HepG2 (cell line): ENCODE data around the gene BABAM2. TPM values are rescaled to one million over a fixed set of nuclear protein-coding genes. Genes with fewer than 3 reads are reported as not detected.

Experiments used
- ATAC-seq: fragments of 200-7000 bp; cut with Tn5 transposase; 3 replicates; pipeline ENCODE4 v1.9.1; 2020; ENCODE audit warnings: mild to moderate bottlenecking, moderate library complexity
- BruUV-seq: library from RNA; stranded (reverse); fragments of 400-500 nt; replicated peaks from 2 replicates; lab custom pipeline; 2021; lab: Mats Ljungman, UMichigan
- CTCF ChIA-PET: fragments of 300-600 bp; formaldehyde crosslinking; extraction: SDS; loops from one replicate; lab custom pipeline; 2021; ENCODE audit warnings: low total read pairs, inconsistent platforms, low intra/inter-chr PET ratio; lab: Yijun Ruan, JAX
- POLR2A ChIA-PET: fragments of 350-600 bp; sonication (Branson Sonifier 250); formaldehyde crosslinking; loops from one replicate; lab custom pipeline; 2020; ENCODE audit warnings: antibody characterized with exemption, inconsistent platforms; lab: Yijun Ruan, JAX
- DNase-seq: peaks from one replicate; pipeline ENCODE4 v3.0.0-alpha.2; 2015; ENCODE audit warnings: low spot score
- FAIRE-seq: peaks from 3 replicates; lab custom pipeline; 2011; peaks lifted over from hg19 to GRCh38; lab: Jason Lieb, UNC
- H2AFZ ChIP-seq: one replicate; pipeline ENCODE4 v1.6.1; 2011; ENCODE audit warnings: low read length, inconsistent platforms
- H3K27ac ChIP-seq: fragments of 300-600 bp; 3 replicates; pipeline ENCODE4 v1.8.0; 2011; ENCODE audit warnings: mixed run types, mild to moderate bottlenecking, mixed read lengths, low read length, inconsistent platforms; ENCODE audit not compliant: insufficient read depth; ENCODE audit errors: extremely low read length
- H3K27me3 ChIP-seq, 2 experiments: fragments of 200-600 bp in 1 of 2; 2 replicates in 1 of 2; 3 replicates in 1 of 2; pipeline versions ENCODE4 v1.6.0 to v1.8.0; 2011; ENCODE audit warnings: low read length in 2 of 2, mild to moderate bottlenecking in 2 of 2, moderate library complexity in 2 of 2, inconsistent platforms in 1 of 2; ENCODE audit not compliant: insufficient read depth in 2 of 2, control insufficient read depth in 1 of 2
- H3K36me3 ChIP-seq, 2 experiments: fragments of 200-600 bp in 1 of 2; replicated peaks in 1 of 2; 2 replicates in 1 of 2; 3 replicates in 1 of 2; pipeline versions ENCODE4 v1.5.1 to v1.8.0; 2011; ENCODE audit warnings: low read length in 2 of 2, inconsistent platforms in 1 of 2; ENCODE audit not compliant: insufficient read depth in 2 of 2, control insufficient read depth in 1 of 2
- H3K4me1 ChIP-seq: 2 replicates; pipeline ENCODE4 v1.5.1; 2012; ENCODE audit warnings: low read length, inconsistent platforms; ENCODE audit not compliant: insufficient read depth
- H3K4me2 ChIP-seq: 2 replicates; pipeline ENCODE4 v1.6.0; 2011; ENCODE audit warnings: low read depth, low read length, inconsistent platforms
- H3K4me3 ChIP-seq, 3 experiments: fragments of 200-600 bp in 1 of 3; sonication (generic), shearing (Covaris generic) in 1 of 3; replicated peaks in 1 of 3; 2 replicates each; pipeline ENCODE4 v1.5.1; 2011 to 2016; ENCODE audit warnings: low read length in 3 of 3, inconsistent platforms in 2 of 3, low read depth in 2 of 3, mild to moderate bottlenecking in 2 of 3, control low read depth in 1 of 3, mixed read lengths in 1 of 3; ENCODE audit not compliant: insufficient read depth in 1 of 3
- H3K79me2 ChIP-seq: one replicate; pipeline ENCODE4 v1.6.1; 2011; ENCODE audit warnings: low read length, inconsistent platforms; ENCODE audit not compliant: insufficient read depth
- H3K9ac ChIP-seq: 2 replicates; pipeline ENCODE4 v1.6.0; 2011; ENCODE audit warnings: mild to moderate bottlenecking, low read depth, low read length, inconsistent platforms; ENCODE audit not compliant: insufficient read depth
- H3K9me3 ChIP-seq: 2 replicates; pipeline ENCODE4 v1.5.1; 2012; ENCODE audit warnings: mild to moderate bottlenecking, low read length
- H4K20me1 ChIP-seq: 2 replicates; pipeline ENCODE4 v1.6.0; 2011; ENCODE audit warnings: inconsistent platforms, mild to moderate bottlenecking, low read length, moderate library complexity; ENCODE audit not compliant: insufficient read depth
- CREB3 ChIP-seq: sonication (generic); formaldehyde crosslinking; IDR thresholded peaks from 2 replicates; pipeline ENCODE4 v1.5.0; 2020; ENCODE audit warnings: missing genetic modification reagents
- FOXA1 ChIP-seq, 2 experiments: fragments of 450-650 bp in 1 of 2; sonication (generic) in 1 of 2; formaldehyde crosslinking in 1 of 2; IDR thresholded peaks; 2 replicates each; pipeline versions ENCODE4 v1.4.0 to v1.6.1; 2016 to 2020; ENCODE audit warnings: missing genetic modification reagents in 1 of 2
- GMEB1 ChIP-seq: sonication (generic); formaldehyde crosslinking; IDR thresholded peaks from 2 replicates; pipeline ENCODE4 v1.5.1; 2020; ENCODE audit warnings: missing genetic modification reagents, mild to moderate bottlenecking, borderline replicate concordance
- GRHL1 ChIP-seq: sonication (generic); formaldehyde crosslinking; conservative IDR thresholded peaks from 2 replicates; pipeline ENCODE4 v1.8.0; 2022; ENCODE audit warnings: missing genetic modification reagents
- HES4 ChIP-seq: sonication (generic); formaldehyde crosslinking; IDR thresholded peaks from 2 replicates; pipeline ENCODE4 v1.9.0; 2021; ENCODE audit warnings: mild to moderate bottlenecking, missing genetic modification reagents, borderline replicate concordance
- KDM1A ChIP-seq: IDR thresholded peaks from 2 replicates; pipeline ENCODE4 v1.6.1; 2016; ENCODE audit warnings: missing compliant biosample characterization
- MBD4 ChIP-seq: IDR thresholded peaks from 2 replicates; pipeline ENCODE4 v1.6.1; 2012; ENCODE audit warnings: low read length, inconsistent platforms, borderline replicate concordance
- NCOA1 ChIP-seq: sonication (generic); formaldehyde crosslinking; IDR thresholded peaks from 2 replicates; pipeline ENCODE4 v1.9.0; 2021; ENCODE audit warnings: missing genetic modification reagents
- REL ChIP-seq: sonication (generic); formaldehyde crosslinking; conservative IDR thresholded peaks from 2 replicates; pipeline ENCODE4 v1.8.0; 2022; ENCODE audit warnings: mild to moderate bottlenecking, missing genetic modification reagents, moderate library complexity
- RNF219 ChIP-seq: sonication (generic); formaldehyde crosslinking; IDR thresholded peaks from 2 replicates; pipeline ENCODE4 v1.5.0; 2020; ENCODE audit warnings: mild to moderate bottlenecking, missing genetic modification reagents
- SNAI1 ChIP-seq: sonication (generic); formaldehyde crosslinking; IDR thresholded peaks from 2 replicates; pipeline ENCODE4 v1.5.0; 2020; ENCODE audit warnings: mild to moderate bottlenecking, missing genetic modification reagents, borderline replicate concordance
- SNAPC2 ChIP-seq: sonication (generic); formaldehyde crosslinking; IDR thresholded peaks from 2 replicates; pipeline ENCODE4 v1.8.1; 2022; ENCODE audit warnings: mild to moderate bottlenecking, missing genetic modification reagents
- THAP9 ChIP-seq: sonication (generic); formaldehyde crosslinking; IDR thresholded peaks from 2 replicates; pipeline ENCODE4; 2020; ENCODE audit warnings: missing genetic modification reagents, mild to moderate bottlenecking, borderline replicate concordance
- ZNF205 ChIP-seq: IDR thresholded peaks from 2 replicates; pipeline ENCODE4 v1.6.1; 2018; ENCODE audit warnings: missing biosample characterization, missing genetic modification reagents
- ZNF274 ChIP-seq: sonication (generic); formaldehyde crosslinking; IDR thresholded peaks from 2 replicates; pipeline ENCODE4 v1.5.1; 2020; ENCODE audit warnings: mild to moderate bottlenecking, missing genetic modification reagents
- ZNF720 ChIP-seq: sonication (generic); formaldehyde crosslinking; IDR thresholded peaks from 2 replicates; pipeline ENCODE4 v1.4.0; 2020; ENCODE audit warnings: missing genetic modification reagents
- WGBS: methylation state at CpG from one replicate; pipeline ENCODE4 v1.1.6; 2017; ENCODE audit warnings: low lambda C conversion rate; 5-methylcytosine and 5-hydroxymethylcytosine counted together
- in situ Hi-C: cut with HindIII; loops from 2 replicates; pipeline ENCODE4 v1.10.0; 2017; ENCODE audit warnings: low pct_unique_long_range_greater_than_20kb; ENCODE audit not compliant: extremely low pct_ligation_motif_present
- intact Hi-C: fragments of 100-400 bp; cut with micrococcal nuclease; formaldehyde crosslinking; loops from one replicate; pipeline ENCODE4 v1.10.0; 2022; ENCODE audit not compliant: unreplicated experiment
- polyA plus RNA-seq, 8 experiments: library from polyadenylated mRNA; depleted of rRNA in 3 of 8; stranded (reverse) in 7 of 8; unstranded in 1 of 8; fragments of >200 nt; fragmentation: Illumina TruSeq in 4 of 8; extraction: Trizol in 4 of 8; gene quantifications; 2 replicates each; pipeline versions ENCODE4 v1.2.1 to v1.2.3, GENCODE V29; 2011 to 2016; ENCODE audit warnings: low read depth in 4 of 8, missing spikeins in 1 of 8, mixed read lengths in 1 of 8; ENCODE audit not compliant: insufficient read depth in 1 of 8
- total RNA-seq, 5 experiments: library from RNA; depleted of rRNA; stranded (reverse); fragments of >200 nt; fragmentation: Illumina TruSeq; extraction: Trizol; gene quantifications; 2 replicates each; pipeline ENCODE4 v1.2.3, GENCODE V29; 2016; ENCODE audit warnings: low read depth in 1 of 5

BABAM2 gene
- total and polyA plus RNA-seq, 2 of the 13 experiments (the other 11 are each of a cell fraction or from before 2014, with no cell fraction given): 24.9 to 28.0 TPM

- Histone ChIP-seq H3K79me2 (no peaks in the 10 kb centered on the region), H4K20me1 (no peaks in the 10 kb centered on the region), H3K9ac (no peak overlapping the region), H2AFZ (no peak overlapping the region), H3K27ac (no peak overlapping the region), H3K36me3 (no peaks in the 10 kb centered on the region; a peak in 1 of 5 replicates)
- WGBS: 100% methylated on average over 2 of the region's 2 CpGs
- BruUV-seq: no TSS peak
- intact Hi-C loops: no loop called here
- POLR2A ChIA-PET: no interaction called here
- no peak for TF ChIP-seq CREB3 (CRISPR knock-in tag)
- no peak for TF ChIP-seq SNAPC2 (CRISPR knock-in tag)
- no peak for TF ChIP-seq RNF219
- TF ChIP-seq HES4 (CRISPR knock-in tag): no peak
- TF ChIP-seq GRHL1 (CRISPR knock-in tag): no peak
- no peak for TF ChIP-seq NCOA1 (CRISPR knock-in tag)
- no peak for TF ChIP-seq FOXA1 (IDR thresholded peaks at IDR 0.05)
- TF ChIP-seq FOXA1 (CRISPR knock-in tag; IDR thresholded peaks at IDR 0.05): no peak
- TF ChIP-seq ZNF205 (CRISPR knock-in tag): no peak
- TF ChIP-seq KDM1A (CRISPR knock-in tag): no peak
- no peak for TF ChIP-seq SNAI1 (CRISPR knock-in tag)
- no peak for TF ChIP-seq MBD4
- TF ChIP-seq THAP9 (CRISPR knock-in tag): no peak
- no peak for TF ChIP-seq ZNF720
- no peak for TF ChIP-seq GMEB1
- TF ChIP-seq REL (CRISPR knock-in tag): no peak
- TF ChIP-seq ZNF274 (CRISPR knock-in tag): no peak
- TF ChIP-seq, all 625 proteins: peak for 0
- H3K9me3 ChIP-seq: peaks cover 4% of the 10 kb centered on the region; the same call in 1 of the 2 replicates
- no peak for FAIRE-seq
- in situ Hi-C loops: no loop called here
- no peak for ATAC-seq
- H3K4me1 ChIP-seq: no peaks in the 10 kb centered on the region
- CTCF ChIA-PET: no interaction called here
- no peaks in the 10 kb centered on the region for H3K27me3 ChIP-seq
- H3K4me3 ChIP-seq: no peak overlapping the region
- DNase-seq: no peak
- H3K4me2 ChIP-seq: no peak overlapping the region
These were observed 270.9 kb downstream of the BABAM2 start for GRCh38 chr2:28161466-28161865.
